K562 (cell line): ENCODE results near the gene DPF1. TPM values are rescaled to one million over a fixed set of nuclear protein-coding genes. Genes with fewer than 3 reads are reported as not detected.

Experiments
- CBX2 ChIP-seq: fragments of 200-600 bp; sonication (generic); IDR thresholded peaks from one replicate; pipeline ENCODE4 v1.6.1; 2012; ENCODE audit warnings: mild to moderate bottlenecking, low read length, inconsistent platforms; ENCODE audit not compliant: insufficient read depth, poor library complexity, severe bottlenecking
- ETV5 ChIP-seq: sonication (generic); formaldehyde crosslinking; IDR thresholded peaks from 2 replicates; pipeline ENCODE4 v1.4.0; 2020; ENCODE audit warnings: low read depth, mild to moderate bottlenecking, missing genetic modification reagents
- GATAD2A ChIP-seq: fragments of 450-650 bp; IDR thresholded peaks from 2 replicates; pipeline ENCODE4 v1.6.1; 2017
- ILF3 ChIP-seq: fragments of 450-650 bp; IDR thresholded peaks from 2 replicates; pipeline ENCODE4 v1.6.1; 2018; ENCODE audit warnings: antibody characterized with exemption, mild to moderate bottlenecking, moderate library complexity, borderline replicate concordance
- TBP ChIP-seq: optimal IDR thresholded peaks from 2 replicates; pipeline ENCODE3; 2011; ENCODE audit warnings: low read depth, low read length, improper control_type of control experiment
- TEAD1 ChIP-seq, 2 experiments: fragments of 450-650 bp in 1 of 2; sonication (generic) in 1 of 2; formaldehyde crosslinking; IDR thresholded peaks; 2 replicates each; pipeline versions ENCODE4 v1.4.0 to v1.8.0; 2020 to 2022; ENCODE audit warnings: mild to moderate bottlenecking in 2 of 2, missing genetic modification reagents in 1 of 2
- ZNF197 ChIP-seq: fragments of 200-800 bp; sonication (Bioruptor generic); IDR thresholded peaks from 2 replicates; pipeline ENCODE4 v1.6.1; 2016; ENCODE audit warnings: low read depth, missing genetic modification characterization, missing compliant biosample characterization
- ZNF274 ChIP-seq: IDR thresholded peaks from 2 replicates; pipeline ENCODE4 v1.6.1; 2011; ENCODE audit warnings: low read depth, mild to moderate bottlenecking, low read length, moderate library complexity, borderline replicate concordance
- ZZZ3 ChIP-seq: fragments of 450-650 bp; IDR thresholded peaks from 2 replicates; pipeline ENCODE4 v1.6.1; 2016; ENCODE audit warnings: antibody characterized with exemption, mild to moderate bottlenecking, moderate library complexity
- polyA plus RNA-seq, 8 experiments: library from polyadenylated mRNA; depleted of rRNA in 4 of 8; stranded (reverse) in 5 of 8; unstranded in 3 of 8; fragments of >200 nt; fragmentation: Nextera tagmentation in 2 of 8; fragmentation: Illumina TruSeq in 1 of 8; extraction: Ambion mirVana in 2 of 8; extraction: Trizol in 1 of 8; gene quantifications; 2 replicates each; pipeline versions ENCODE4 v1.2.1 to v1.2.3, GENCODE V29; 2011 to 2014; ENCODE audit warnings: inconsistent platforms in 1 of 8, missing spikeins in 1 of 8
- total RNA-seq, 7 experiments: library from RNA; depleted of rRNA in 6 of 7; stranded (reverse); fragments of >200 nt in 6 of 7; fragmentation: Illumina TruSeq in 2 of 7; extraction: Trizol in 2 of 7; gene quantifications; 2 replicates each; pipeline versions ENCODE4 v1.2.1 to v1.2.3, GENCODE V29; 2011 to 2021; ENCODE audit warnings: low replicate concordance in 1 of 7
- TF ChIP-seq, protein P1 (sequence below): sonication (generic); formaldehyde crosslinking; IDR thresholded peaks from 2 replicates; pipeline ENCODE4 v1.8.0; 2023; ENCODE audit warnings: missing genetic modification reagents, mild to moderate bottlenecking, borderline replicate concordance
- TF ChIP-seq, protein P2 (sequence below): sonication (generic); formaldehyde crosslinking; IDR thresholded peaks from 2 replicates; pipeline ENCODE4 v1.8.1; 2023; ENCODE audit warnings: mild to moderate bottlenecking, missing genetic modification reagents, moderate library complexity
- TF ChIP-seq, protein P3 (sequence below): conservative IDR thresholded peaks from 2 replicates; pipeline ENCODE4 v1.6.1; 2011; ENCODE audit warnings: low read depth, mild to moderate bottlenecking, low read length; ENCODE audit not compliant: control insufficient read depth
- TF ChIP-seq, protein P4 (sequence below), 2 experiments: IDR thresholded peaks in 1 of 2; conservative IDR thresholded peaks in 1 of 2; 2 replicates each; pipeline ENCODE4 v1.6.1; 2016; ENCODE audit warnings: low read depth in 2 of 2, mild to moderate bottlenecking in 1 of 2, missing compliant biosample characterization in 1 of 2, missing genetic modification characterization in 1 of 2, moderate library complexity in 1 of 2
- TF ChIP-seq, protein P5 (sequence below): fragments of 250-450 bp; sonication (Bioruptor Pico); IDR thresholded peaks from 2 replicates; pipeline ENCODE4 v1.4.0; 2020; ENCODE audit warnings: mild to moderate bottlenecking, moderate library complexity

DPF1 gene
- total and polyA plus RNA-seq, 9 of the 15 experiments (the other 6 are each of a cell fraction or from before 2014, with no cell fraction given) = 0.10 to 5.7 (median 3.1) TPM

DNA sequence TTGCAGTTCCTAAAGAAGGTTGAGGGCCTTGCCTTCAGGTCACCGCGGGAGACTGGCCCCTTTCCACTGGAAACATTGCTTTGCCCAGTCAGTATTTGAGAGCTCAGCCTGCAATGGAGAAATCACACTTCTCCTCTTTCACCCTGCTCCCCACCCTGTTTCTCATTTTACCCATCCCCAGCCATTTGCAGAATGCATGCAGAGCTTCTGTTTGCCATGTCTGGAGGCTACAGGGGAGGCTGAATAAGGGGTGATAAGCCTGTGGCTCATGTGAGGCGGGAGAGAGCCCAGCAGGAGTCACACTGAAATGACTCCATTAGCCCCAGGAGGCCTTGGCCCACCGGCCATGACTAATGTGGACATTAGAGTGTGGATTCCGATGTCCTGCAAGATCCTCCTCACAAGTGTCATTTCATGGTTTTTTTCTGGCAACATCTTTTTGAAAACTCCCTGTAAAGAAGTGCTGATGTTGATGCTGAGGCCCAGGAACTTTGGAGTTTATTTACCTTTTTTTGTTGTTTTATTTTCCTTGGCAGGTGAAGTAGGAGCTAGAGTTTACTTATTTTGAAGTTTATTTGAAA, 46.7 kb upstream of the DPF1 start (continued):
- TF ChIP-seq, protein P1, sequence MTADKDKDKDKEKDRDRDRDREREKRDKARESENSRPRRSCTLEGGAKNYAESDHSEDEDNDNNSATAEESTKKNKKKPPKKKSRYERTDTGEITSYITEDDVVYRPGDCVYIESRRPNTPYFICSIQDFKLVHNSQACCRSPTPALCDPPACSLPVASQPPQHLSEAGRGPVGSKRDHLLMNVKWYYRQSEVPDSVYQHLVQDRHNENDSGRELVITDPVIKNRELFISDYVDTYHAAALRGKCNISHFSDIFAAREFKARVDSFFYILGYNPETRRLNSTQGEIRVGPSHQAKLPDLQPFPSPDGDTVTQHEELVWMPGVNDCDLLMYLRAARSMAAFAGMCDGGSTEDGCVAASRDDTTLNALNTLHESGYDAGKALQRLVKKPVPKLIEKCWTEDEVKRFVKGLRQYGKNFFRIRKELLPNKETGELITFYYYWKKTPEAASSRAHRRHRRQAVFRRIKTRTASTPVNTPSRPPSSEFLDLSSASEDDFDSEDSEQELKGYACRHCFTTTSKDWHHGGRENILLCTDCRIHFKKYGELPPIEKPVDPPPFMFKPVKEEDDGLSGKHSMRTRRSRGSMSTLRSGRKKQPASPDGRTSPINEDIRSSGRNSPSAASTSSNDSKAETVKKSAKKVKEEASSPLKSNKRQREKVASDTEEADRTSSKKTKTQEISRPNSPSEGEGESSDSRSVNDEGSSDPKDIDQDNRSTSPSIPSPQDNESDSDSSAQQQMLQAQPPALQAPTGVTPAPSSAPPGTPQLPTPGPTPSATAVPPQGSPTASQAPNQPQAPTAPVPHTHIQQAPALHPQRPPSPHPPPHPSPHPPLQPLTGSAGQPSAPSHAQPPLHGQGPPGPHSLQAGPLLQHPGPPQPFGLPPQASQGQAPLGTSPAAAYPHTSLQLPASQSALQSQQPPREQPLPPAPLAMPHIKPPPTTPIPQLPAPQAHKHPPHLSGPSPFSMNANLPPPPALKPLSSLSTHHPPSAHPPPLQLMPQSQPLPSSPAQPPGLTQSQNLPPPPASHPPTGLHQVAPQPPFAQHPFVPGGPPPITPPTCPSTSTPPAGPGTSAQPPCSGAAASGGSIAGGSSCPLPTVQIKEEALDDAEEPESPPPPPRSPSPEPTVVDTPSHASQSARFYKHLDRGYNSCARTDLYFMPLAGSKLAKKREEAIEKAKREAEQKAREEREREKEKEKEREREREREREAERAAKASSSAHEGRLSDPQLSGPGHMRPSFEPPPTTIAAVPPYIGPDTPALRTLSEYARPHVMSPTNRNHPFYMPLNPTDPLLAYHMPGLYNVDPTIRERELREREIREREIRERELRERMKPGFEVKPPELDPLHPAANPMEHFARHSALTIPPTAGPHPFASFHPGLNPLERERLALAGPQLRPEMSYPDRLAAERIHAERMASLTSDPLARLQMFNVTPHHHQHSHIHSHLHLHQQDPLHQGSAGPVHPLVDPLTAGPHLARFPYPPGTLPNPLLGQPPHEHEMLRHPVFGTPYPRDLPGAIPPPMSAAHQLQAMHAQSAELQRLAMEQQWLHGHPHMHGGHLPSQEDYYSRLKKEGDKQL (CRISPR knock-in tag) = no peak
- TF ChIP-seq TEAD1 (CRISPR knock-in tag; IDR thresholded peaks at IDR 0.05) (0 out of 4 replicates have a peak, but pooled peaks of 1 of the 2 experiments have one; percentile 53), GATAD2A (peak; percentile 91; the same call in 1 of the 2 replicates), CBX2 (no peak), ZNF274 (no peak), ZZZ3 (no peak), TBP (no peak), ZNF197 (CRISPR knock-in tag) (peak; percentile 63; the same call in 1 of the 2 replicates), ETV5 (CRISPR knock-in tag) (no peak), ILF3 (no peak)
- TF ChIP-seq, protein P2, sequence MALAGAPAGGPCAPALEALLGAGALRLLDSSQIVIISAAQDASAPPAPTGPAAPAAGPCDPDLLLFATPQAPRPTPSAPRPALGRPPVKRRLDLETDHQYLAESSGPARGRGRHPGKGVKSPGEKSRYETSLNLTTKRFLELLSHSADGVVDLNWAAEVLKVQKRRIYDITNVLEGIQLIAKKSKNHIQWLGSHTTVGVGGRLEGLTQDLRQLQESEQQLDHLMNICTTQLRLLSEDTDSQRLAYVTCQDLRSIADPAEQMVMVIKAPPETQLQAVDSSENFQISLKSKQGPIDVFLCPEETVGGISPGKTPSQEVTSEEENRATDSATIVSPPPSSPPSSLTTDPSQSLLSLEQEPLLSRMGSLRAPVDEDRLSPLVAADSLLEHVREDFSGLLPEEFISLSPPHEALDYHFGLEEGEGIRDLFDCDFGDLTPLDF = no peak
- TF ChIP-seq, protein P3, sequence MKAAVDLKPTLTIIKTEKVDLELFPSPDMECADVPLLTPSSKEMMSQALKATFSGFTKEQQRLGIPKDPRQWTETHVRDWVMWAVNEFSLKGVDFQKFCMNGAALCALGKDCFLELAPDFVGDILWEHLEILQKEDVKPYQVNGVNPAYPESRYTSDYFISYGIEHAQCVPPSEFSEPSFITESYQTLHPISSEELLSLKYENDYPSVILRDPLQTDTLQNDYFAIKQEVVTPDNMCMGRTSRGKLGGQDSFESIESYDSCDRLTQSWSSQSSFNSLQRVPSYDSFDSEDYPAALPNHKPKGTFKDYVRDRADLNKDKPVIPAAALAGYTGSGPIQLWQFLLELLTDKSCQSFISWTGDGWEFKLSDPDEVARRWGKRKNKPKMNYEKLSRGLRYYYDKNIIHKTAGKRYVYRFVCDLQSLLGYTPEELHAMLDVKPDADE = no peak
- TF ChIP-seq, protein P4, sequence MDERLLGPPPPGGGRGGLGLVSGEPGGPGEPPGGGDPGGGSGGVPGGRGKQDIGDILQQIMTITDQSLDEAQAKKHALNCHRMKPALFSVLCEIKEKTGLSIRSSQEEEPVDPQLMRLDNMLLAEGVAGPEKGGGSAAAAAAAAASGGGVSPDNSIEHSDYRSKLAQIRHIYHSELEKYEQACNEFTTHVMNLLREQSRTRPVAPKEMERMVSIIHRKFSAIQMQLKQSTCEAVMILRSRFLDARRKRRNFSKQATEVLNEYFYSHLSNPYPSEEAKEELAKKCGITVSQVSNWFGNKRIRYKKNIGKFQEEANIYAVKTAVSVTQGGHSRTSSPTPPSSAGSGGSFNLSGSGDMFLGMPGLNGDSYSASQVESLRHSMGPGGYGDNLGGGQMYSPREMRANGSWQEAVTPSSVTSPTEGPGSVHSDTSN (CRISPR knock-in tag; IDR thresholded peaks at IDR 0.05; ENCODE audit: low read depth) = no peak
- TF ChIP-seq, protein P4 (tag; conservative IDR thresholded peaks at IDR 0.05; ENCODE audit: low read depth) = no peak
- TF ChIP-seq, protein P5, sequence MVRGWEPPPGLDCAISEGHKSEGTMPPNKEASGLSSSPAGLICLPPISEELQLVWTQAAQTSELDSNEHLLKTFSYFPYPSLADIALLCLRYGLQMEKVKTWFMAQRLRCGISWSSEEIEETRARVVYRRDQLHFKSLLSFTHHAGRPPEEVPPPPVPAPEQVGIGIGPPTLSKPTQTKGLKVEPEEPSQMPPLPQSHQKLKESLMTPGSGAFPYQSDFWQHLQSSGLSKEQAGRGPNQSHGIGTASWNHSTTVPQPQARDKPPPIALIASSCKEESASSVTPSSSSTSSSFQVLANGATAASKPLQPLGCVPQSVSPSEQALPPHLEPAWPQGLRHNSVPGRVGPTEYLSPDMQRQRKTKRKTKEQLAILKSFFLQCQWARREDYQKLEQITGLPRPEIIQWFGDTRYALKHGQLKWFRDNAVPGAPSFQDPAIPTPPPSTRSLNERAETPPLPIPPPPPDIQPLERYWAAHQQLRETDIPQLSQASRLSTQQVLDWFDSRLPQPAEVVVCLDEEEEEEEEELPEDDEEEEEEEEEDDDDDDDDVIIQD (CRISPR knock-in tag) = no peak
